CD4-positive, alpha-beta T cell treated with Interleukin-17A for 1 hour (primary cell): ENCODE measurements around the gene ZNF287.
A peak's percentile ranks its signal among the peaks of the same experiment; 100 is the strongest.
"Not testable (repeated sequence)": the region's sequence is repeated elsewhere in the genome, so short reads cannot be mapped to it uniquely, and the experiment has no call there.

Source experiments
- DNase-seq: peaks from one replicate; pipeline ENCODE4 v3.0.0-alpha.2; 2020

Gene ZNF287

GRCh38 chr17:16568541-16569357 lies at the start of gene ZNF287:
TSS of gene ZNF287 (minus strand) at chr17:16569204. CDS start at chr17:16567731, 1,473 bp downstream.
- peak; percentile 96 for DNase-seq

GRCh38 chr17:16617481-16618060 lies 48.6 kb upstream of the ZNF287 start:
- DNase-seq: no peak

- no peak for DNase-seq
Observed at GRCh38 chr17:16599537-16599936, 30.5 kb upstream of the ZNF287 start.

GRCh38 chr17:16593356-16594102 lies 24.5 kb upstream of the ZNF287 start:
- DNase-seq: no peak

- DNase-seq: peak; percentile 93
Observed at GRCh38 chr17:16589097-16589969, 20.3 kb upstream of the ZNF287 start.

GRCh38 chr17:16585796-16586195 lies 16.8 kb upstream of the ZNF287 start:
- DNase-seq: no peak

- DNase-seq: peak; percentile 93
Observed at GRCh38 chr17:16584273-16584995, 15.4 kb upstream of the ZNF287 start.

GRCh38 chr17:16583781-16584180 lies 14.8 kb upstream of the ZNF287 start:
- DNase-seq: no peak

GRCh38 chr17:16573466-16573865 lies 4.5 kb upstream of the ZNF287 start:
- DNase-seq: no peak

- DNase-seq: no peak
Observed at GRCh38 chr17:16569358-16569712, 331 bp upstream of the ZNF287 start.

GRCh38 chr17:16552637-16553045 lies 16.4 kb downstream of the ZNF287 start:
- no peak for DNase-seq

- DNase-seq: no peak
Observed at GRCh38 chr17:16551878-16552636, 16.9 kb downstream of the ZNF287 start.

GRCh38 chr17:16537130-16537458 lies 31.9 kb downstream of the ZNF287 start:
- no peak for DNase-seq

GRCh38 chr17:16534236-16534635 lies 34.8 kb downstream of the ZNF287 start:
- no peak for DNase-seq

- DNase-seq: no peak
Observed at GRCh38 chr17:16529906-16530305, 39.1 kb downstream of the ZNF287 start.

- DNase-seq: no peak
Observed at GRCh38 chr17:16527298-16527697, 41.7 kb downstream of the ZNF287 start.

GRCh38 chr17:16525556-16525955 lies 43.4 kb downstream of the ZNF287 start:
- not testable (repeated sequence) for DNase-seq

GRCh38 chr17:16521070-16521727 lies 47.8 kb downstream of the ZNF287 start:
- DNase-seq: peak; percentile 80

- no peak for DNase-seq
Observed at GRCh38 chr17:16519021-16519420, 50.0 kb downstream of the ZNF287 start.

GRCh38 chr17:16517477-16517876 lies 51.5 kb downstream of the ZNF287 start:
- no peak for DNase-seq

- DNase-seq: no peak
Observed at GRCh38 chr17:16516594-16517051, 52.4 kb downstream of the ZNF287 start.
